Measurements from ENCODE around the gene TUBGCP3. TPM values are rescaled to one million over a fixed set of nuclear protein-coding genes. Genes with fewer than 3 reads are reported as not detected.

The TUBGCP3 gene
- total and polyA plus RNA-seq, 9 of the 15 experiments (the other 6 are each of a cell fraction or from before 2014, with no cell fraction given): 3.0 to 24.8 (median 15.2) TPM

DNA sequence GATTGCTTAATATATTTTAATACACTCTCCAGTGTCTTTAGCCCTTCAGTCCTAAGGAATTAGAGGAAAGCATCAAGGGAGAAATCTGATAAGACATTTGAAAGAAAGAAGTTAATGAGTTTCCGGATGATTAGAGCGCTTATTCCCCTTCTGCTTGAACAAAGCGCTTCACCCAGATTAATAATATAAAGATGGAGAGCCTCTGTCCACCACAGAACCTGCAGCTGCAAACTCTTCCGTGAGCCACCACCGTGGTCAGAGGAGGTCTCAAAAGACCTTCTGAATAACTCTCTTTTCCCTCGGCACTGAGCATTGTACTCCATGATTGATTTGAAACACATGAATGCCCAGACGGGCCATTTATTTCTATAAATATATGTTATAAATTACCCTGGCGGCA, 14.2 kb upstream of the TUBGCP3 start:
- no peaks in the 10 kb centered on the region for H4K20me1 ChIP-seq (replicated peaks; ENCODE audit: control insufficient read depth, insufficient read depth, low read length)
- H3K27me3 ChIP-seq (ENCODE audit: control insufficient read depth in 2 of 2, insufficient read depth in 2 of 2, low read length in 2 of 2): peaks cover 5 to 14% of the 10 kb centered on the region in 2 experiments; a peak in 4 of 5 replicates
- H3K4me1 ChIP-seq (replicated peaks in 1 of 2; ENCODE audit: control insufficient read depth in 2 of 2, insufficient read depth in 2 of 2, low read length in 2 of 2): peaks cover 0 to 5% of the 10 kb centered on the region in 2 experiments; a peak in 1 of 5 replicates
- DNase-seq (ENCODE audit: extremely low read depth in 1 of 4, low spot score in 3 of 4) (no peak), FAIRE-seq (no peak), ATAC-seq (no peak)
- 24% methylated on average over 7 of the region's 8 CpGs for WGBS (ENCODE audit: insufficient coverage, low coverage, missing lambda C conversion rate)
- no peaks in the 10 kb centered on the region for H3K9me1 ChIP-seq (ENCODE audit: control insufficient read depth, insufficient read depth, low read length)
- in situ Hi-C loops (cut with MboI): loop anchor here (25.0 kb wide), 1 partner anchor 1115 kb away; no protein-coding TSS in a partner anchor
- intact Hi-C loops (cut with micrococcal nuclease): loop anchor here (10.0 kb wide), 1 partner anchor 1127 kb away; no protein-coding TSS in a partner anchor
- TF ChIP-seq, protein P1, sequence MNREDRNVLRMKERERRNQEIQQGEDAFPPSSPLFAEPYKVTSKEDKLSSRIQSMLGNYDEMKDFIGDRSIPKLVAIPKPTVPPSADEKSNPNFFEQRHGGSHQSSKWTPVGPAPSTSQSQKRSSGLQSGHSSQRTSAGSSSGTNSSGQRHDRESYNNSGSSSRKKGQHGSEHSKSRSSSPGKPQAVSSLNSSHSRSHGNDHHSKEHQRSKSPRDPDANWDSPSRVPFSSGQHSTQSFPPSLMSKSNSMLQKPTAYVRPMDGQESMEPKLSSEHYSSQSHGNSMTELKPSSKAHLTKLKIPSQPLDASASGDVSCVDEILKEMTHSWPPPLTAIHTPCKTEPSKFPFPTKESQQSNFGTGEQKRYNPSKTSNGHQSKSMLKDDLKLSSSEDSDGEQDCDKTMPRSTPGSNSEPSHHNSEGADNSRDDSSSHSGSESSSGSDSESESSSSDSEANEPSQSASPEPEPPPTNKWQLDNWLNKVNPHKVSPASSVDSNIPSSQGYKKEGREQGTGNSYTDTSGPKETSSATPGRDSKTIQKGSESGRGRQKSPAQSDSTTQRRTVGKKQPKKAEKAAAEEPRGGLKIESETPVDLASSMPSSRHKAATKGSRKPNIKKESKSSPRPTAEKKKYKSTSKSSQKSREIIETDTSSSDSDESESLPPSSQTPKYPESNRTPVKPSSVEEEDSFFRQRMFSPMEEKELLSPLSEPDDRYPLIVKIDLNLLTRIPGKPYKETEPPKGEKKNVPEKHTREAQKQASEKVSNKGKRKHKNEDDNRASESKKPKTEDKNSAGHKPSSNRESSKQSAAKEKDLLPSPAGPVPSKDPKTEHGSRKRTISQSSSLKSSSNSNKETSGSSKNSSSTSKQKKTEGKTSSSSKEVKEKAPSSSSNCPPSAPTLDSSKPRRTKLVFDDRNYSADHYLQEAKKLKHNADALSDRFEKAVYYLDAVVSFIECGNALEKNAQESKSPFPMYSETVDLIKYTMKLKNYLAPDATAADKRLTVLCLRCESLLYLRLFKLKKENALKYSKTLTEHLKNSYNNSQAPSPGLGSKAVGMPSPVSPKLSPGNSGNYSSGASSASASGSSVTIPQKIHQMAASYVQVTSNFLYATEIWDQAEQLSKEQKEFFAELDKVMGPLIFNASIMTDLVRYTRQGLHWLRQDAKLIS (CRISPR knock-in tag; IDR thresholded peaks at IDR 0.05): no peak
- no peak for TF ChIP-seq MTA1 (IDR thresholded peaks at IDR 0.05; ENCODE audit: borderline replicate concordance)
- TF ChIP-seq, protein P2, sequence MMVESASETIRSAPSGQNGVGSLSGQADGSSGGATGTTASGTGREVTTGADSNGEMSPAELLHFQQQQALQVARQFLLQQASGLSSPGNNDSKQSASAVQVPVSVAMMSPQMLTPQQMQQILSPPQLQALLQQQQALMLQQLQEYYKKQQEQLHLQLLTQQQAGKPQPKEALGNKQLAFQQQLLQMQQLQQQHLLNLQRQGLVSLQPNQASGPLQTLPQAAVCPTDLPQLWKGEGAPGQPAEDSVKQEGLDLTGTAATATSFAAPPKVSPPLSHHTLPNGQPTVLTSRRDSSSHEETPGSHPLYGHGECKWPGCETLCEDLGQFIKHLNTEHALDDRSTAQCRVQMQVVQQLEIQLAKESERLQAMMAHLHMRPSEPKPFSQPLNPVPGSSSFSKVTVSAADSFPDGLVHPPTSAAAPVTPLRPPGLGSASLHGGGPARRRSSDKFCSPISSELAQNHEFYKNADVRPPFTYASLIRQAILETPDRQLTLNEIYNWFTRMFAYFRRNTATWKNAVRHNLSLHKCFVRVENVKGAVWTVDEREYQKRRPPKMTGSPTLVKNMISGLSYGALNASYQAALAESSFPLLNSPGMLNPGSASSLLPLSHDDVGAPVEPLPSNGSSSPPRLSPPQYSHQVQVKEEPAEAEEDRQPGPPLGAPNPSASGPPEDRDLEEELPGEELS (CRISPR knock-in tag; IDR thresholded peaks at IDR 0.05; ENCODE audit: borderline replicate concordance): no peak
- TF ChIP-seq, protein P3, sequence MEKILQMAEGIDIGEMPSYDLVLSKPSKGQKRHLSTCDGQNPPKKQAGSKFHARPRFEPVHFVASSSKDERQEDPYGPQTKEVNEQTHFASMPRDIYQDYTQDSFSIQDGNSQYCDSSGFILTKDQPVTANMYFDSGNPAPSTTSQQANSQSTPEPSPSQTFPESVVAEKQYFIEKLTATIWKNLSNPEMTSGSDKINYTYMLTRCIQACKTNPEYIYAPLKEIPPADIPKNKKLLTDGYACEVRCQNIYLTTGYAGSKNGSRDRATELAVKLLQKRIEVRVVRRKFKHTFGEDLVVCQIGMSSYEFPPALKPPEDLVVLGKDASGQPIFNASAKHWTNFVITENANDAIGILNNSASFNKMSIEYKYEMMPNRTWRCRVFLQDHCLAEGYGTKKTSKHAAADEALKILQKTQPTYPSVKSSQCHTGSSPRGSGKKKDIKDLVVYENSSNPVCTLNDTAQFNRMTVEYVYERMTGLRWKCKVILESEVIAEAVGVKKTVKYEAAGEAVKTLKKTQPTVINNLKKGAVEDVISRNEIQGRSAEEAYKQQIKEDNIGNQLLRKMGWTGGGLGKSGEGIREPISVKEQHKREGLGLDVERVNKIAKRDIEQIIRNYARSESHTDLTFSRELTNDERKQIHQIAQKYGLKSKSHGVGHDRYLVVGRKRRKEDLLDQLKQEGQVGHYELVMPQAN (IDR thresholded peaks at IDR 0.05; ENCODE audit: borderline replicate concordance): no peak
- no peak for TF ChIP-seq ELF4 (CRISPR knock-in tag; IDR thresholded peaks at IDR 0.05)
- TF ChIP-seq, protein P4, sequence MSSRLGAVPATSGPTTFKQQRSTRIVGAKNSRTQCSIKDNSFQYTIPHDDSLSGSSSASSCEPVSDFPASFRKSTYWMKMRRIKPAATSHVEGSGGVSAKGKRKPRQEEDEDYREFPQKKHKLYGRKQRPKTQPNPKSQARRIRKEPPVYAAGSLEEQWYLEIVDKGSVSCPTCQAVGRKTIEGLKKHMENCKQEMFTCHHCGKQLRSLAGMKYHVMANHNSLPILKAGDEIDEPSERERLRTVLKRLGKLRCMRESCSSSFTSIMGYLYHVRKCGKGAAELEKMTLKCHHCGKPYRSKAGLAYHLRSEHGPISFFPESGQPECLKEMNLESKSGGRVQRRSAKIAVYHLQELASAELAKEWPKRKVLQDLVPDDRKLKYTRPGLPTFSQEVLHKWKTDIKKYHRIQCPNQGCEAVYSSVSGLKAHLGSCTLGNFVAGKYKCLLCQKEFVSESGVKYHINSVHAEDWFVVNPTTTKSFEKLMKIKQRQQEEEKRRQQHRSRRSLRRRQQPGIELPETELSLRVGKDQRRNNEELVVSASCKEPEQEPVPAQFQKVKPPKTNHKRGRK (tag; IDR thresholded peaks at IDR 0.05): no peak
- no peak overlapping the region for H2AFZ ChIP-seq (ENCODE audit: low read depth, low read length)
- H3K36me3 ChIP-seq (ENCODE audit: control insufficient read depth, insufficient read depth, low read length): no peaks in the 10 kb centered on the region
- H3K9me3 ChIP-seq (replicated peaks; ENCODE audit: control insufficient read depth, insufficient read depth, low read depth, low read length): no peaks in the 10 kb centered on the region
- H3K4me3 ChIP-seq: no peak overlapping the region
- no peak overlapping the region for H3K9ac ChIP-seq (ENCODE audit: insufficient read depth in 1 of 2, low read depth in 2 of 2, low read length in 2 of 2)
- no peak overlapping the region for H3K4me2 ChIP-seq (ENCODE audit: insufficient read depth, low read length)
- no TSS peak for BruUV-seq (replicated peaks)
- ChIA-PET CTCF (ENCODE audit: low intra/inter-chr PET ratio) (no interaction called here), POLR2A (no interaction called here)
- no peaks in the 10 kb centered on the region for H3K79me2 ChIP-seq (ENCODE audit: control insufficient read depth, insufficient read depth, low read length)
- no peak overlapping the region for H3K27ac ChIP-seq (ENCODE audit: extremely low read depth, low read depth, low read length)
